ENCODE data around the gene ANKIB1. TPM values are rescaled to one million over a fixed set of nuclear protein-coding genes. Genes with fewer than 3 reads are reported as not detected.
A peak's percentile ranks its signal among the peaks of the same experiment; 100 is the strongest.

ANKIB1 gene
- polyA plus RNA-seq, 1 of the 3 experiments (the other 2 are of a cell fraction): 24.6 TPM

DNA sequence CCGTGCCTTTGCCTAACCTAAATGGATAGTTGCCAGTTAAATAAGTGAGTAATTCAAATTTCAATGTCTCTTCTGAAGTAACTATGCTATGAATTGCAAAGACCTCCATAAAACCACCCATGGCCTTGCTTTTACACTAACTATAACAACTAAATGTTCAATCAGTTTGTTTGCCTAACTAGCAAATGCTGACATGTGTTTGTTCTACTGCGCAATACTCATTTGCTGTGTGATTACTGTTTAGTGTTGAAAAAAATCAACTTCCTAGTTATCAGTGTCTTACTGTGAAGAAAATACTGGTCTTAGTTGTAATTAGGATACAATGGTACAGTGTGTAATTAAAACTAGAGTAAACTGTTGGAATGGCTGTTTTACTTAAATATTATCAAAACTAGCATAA lies 154.2 kb downstream of the ANKIB1 start:
- no peaks in the 10 kb centered on the region for H3K27me3 ChIP-seq (ENCODE audit: insufficient read depth)
- peaks cover 55 to 69% of the 10 kb centered on the region in 2 experiments for H3K36me3 ChIP-seq (replicated peaks in 1 of 2; ENCODE audit: control insufficient read depth in 1 of 2, insufficient read depth in 2 of 2, low read length in 1 of 2)
- ChIA-PET POLR2A (no interaction called here), CTCF (no interaction called here)
- H3K4me3 ChIP-seq (ENCODE audit: low read depth in 2 of 2, low read length in 1 of 2): no peak overlapping the region
- no peak overlapping the region for H2AFZ ChIP-seq (ENCODE audit: low read depth)
- H3K9me2 ChIP-seq: no peaks in the 10 kb centered on the region
- H4K20me1 ChIP-seq (ENCODE audit: insufficient read depth): no peaks in the 10 kb centered on the region
- peaks cover 5% of the 10 kb centered on the region for H3F3A ChIP-seq (replicated peaks; ENCODE audit: insufficient read depth)
- H3K79me2 ChIP-seq (ENCODE audit: insufficient read depth): no peaks in the 10 kb centered on the region
- WGBS (ENCODE audit: low lambda C conversion rate): 96% methylated on average over 2 of the region's 2 CpGs
- no peaks in the 10 kb centered on the region for H3K9me3 ChIP-seq
- DNase-seq: no peak
- no peak overlapping the region for H3K4me2 ChIP-seq
- TF ChIP-seq, protein P1, sequence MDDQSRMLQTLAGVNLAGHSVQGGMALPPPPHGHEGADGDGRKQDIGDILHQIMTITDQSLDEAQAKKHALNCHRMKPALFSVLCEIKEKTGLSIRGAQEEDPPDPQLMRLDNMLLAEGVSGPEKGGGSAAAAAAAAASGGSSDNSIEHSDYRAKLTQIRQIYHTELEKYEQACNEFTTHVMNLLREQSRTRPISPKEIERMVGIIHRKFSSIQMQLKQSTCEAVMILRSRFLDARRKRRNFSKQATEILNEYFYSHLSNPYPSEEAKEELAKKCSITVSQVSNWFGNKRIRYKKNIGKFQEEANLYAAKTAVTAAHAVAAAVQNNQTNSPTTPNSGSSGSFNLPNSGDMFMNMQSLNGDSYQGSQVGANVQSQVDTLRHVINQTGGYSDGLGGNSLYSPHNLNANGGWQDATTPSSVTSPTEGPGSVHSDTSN (IDR thresholded peaks at IDR 0.05): no peak
- TF ChIP-seq FOSL2 (IDR thresholded peaks at IDR 0.05; ENCODE audit: borderline replicate concordance, low read depth) (no peak), ELF1 (IDR thresholded peaks at IDR 0.05) (no peak)
- TF ChIP-seq, protein P2, sequence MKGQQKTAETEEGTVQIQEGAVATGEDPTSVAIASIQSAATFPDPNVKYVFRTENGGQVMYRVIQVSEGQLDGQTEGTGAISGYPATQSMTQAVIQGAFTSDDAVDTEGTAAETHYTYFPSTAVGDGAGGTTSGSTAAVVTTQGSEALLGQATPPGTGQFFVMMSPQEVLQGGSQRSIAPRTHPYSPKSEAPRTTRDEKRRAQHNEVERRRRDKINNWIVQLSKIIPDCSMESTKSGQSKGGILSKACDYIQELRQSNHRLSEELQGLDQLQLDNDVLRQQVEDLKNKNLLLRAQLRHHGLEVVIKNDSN (IDR thresholded peaks at IDR 0.05; ENCODE audit: borderline replicate concordance, low read depth): no peak
- TF ChIP-seq, protein P3, sequence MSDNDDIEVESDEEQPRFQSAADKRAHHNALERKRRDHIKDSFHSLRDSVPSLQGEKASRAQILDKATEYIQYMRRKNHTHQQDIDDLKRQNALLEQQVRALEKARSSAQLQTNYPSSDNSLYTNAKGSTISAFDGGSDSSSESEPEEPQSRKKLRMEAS (IDR thresholded peaks at IDR 0.05; ENCODE audit: low read depth): no peak
- H3K27ac ChIP-seq (ENCODE audit: low read depth in 2 of 2, low read length in 1 of 2): no peak overlapping the region
- no peaks in the 10 kb centered on the region for H3K4me1 ChIP-seq (ENCODE audit: control insufficient read depth in 1 of 2, insufficient read depth in 2 of 2, low read depth in 1 of 2, low read length in 1 of 2)
- no peak overlapping the region for H3K9ac ChIP-seq

DNA sequence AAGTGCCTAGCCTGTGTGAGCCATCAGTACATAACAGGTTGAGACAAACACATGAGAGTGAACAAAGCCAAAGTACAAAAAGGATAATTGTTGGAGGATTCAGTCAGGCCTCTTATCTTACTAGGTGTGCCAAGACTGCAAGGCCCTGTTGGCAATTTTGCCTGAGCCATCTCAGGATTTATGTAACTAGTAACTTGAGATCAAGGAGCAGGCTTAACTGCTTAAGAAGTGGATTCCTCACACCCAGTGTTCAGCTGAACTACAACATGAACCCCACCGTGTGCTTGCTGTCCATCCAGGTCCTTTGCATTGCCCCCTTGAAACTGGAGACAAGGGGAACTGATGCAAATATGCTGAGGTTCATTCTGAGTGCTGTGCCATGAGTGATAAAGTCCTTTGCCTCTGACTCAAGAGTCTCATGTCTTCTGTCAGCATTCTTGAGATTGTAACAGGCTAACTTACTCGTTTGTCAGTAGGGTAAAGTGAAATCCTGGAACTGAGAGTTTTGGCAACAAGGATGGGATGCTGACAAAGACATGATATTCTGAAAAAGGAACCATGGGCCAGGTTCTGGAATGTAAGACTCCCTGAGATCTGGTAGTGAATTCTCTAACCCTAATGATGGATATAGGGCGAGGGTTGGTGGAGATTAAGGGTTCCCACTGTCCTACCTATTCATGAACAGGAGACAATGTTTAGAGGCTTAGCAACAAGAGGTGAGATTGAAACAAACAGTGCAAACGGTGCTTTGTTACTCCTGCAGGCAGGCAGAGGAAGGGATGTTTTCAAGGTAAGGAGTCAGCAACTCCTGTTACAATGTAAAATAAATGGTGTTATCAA lies 157.4 kb downstream of the ANKIB1 start:
- TF ChIP-seq RAD21 (IDR thresholded peaks at IDR 0.05; ENCODE audit: low read length) (no peak), SIN3A (IDR thresholded peaks at IDR 0.05; ENCODE audit: borderline replicate concordance, low read depth, low read length) (no peak), POLR2AphosphoS5 (IDR thresholded peaks at IDR 0.05; ENCODE audit: low read depth, low read length) (no peak), MXI1 (IDR thresholded peaks at IDR 0.05; ENCODE audit: low read depth, low read length) (no peak), JUND (IDR thresholded peaks at IDR 0.05) (0 out of 2 replicates have a peak, but pooled peaks have one; percentile 3)
- H2AFZ ChIP-seq (ENCODE audit: low read depth): no peak overlapping the region
- H3K27ac ChIP-seq (ENCODE audit: low read depth in 2 of 2, low read length in 1 of 2): no peak overlapping the region; a peak in 1 of 4 replicates
- no peaks in the 10 kb centered on the region for H3K27me3 ChIP-seq (ENCODE audit: insufficient read depth)
- no peak overlapping the region for H3K4me3 ChIP-seq (ENCODE audit: low read depth in 2 of 2, low read length in 1 of 2)
- H3K36me3 ChIP-seq (replicated peaks in 1 of 2; ENCODE audit: control insufficient read depth in 1 of 2, insufficient read depth in 2 of 2, low read length in 1 of 2): peaks cover 33 to 49% of the 10 kb centered on the region in 2 experiments
- peaks cover 5% of the 10 kb centered on the region for H3F3A ChIP-seq (replicated peaks; ENCODE audit: insufficient read depth)
- H4K20me1 ChIP-seq (ENCODE audit: insufficient read depth): no peaks in the 10 kb centered on the region
- H3K9me2 ChIP-seq: no peaks in the 10 kb centered on the region
- CTCF ChIA-PET: interaction anchor here (1.3 to 2.0 kb wide), 2 partner anchors 11 to 21 kb away, joined by 3 to 11 read pairs; no protein-coding TSS in a partner anchor
- H3K79me2 ChIP-seq (ENCODE audit: insufficient read depth): no peaks in the 10 kb centered on the region
- 80% methylated on average over 4 of the region's 4 CpGs for WGBS (ENCODE audit: low lambda C conversion rate)
- no peaks in the 10 kb centered on the region for H3K4me1 ChIP-seq (ENCODE audit: control insufficient read depth in 1 of 2, insufficient read depth in 2 of 2, low read depth in 1 of 2, low read length in 1 of 2)
- DNase-seq: no peak
- no peak overlapping the region for H3K9ac ChIP-seq
- POLR2A ChIA-PET: no interaction called here
- no peak overlapping the region for H3K4me2 ChIP-seq
- H3K9me3 ChIP-seq: no peaks in the 10 kb centered on the region
